ENCODE data around the gene NUDCD3. TPM values are rescaled to one million over a fixed set of nuclear protein-coding genes. Genes with fewer than 3 reads are reported as not detected.
A peak's percentile ranks its signal among the peaks of the same experiment; 100 is the strongest.

NUDCD3 gene
- total RNA-seq, 1 experiment from 2014 or later, result 71.9 TPM

DNA sequence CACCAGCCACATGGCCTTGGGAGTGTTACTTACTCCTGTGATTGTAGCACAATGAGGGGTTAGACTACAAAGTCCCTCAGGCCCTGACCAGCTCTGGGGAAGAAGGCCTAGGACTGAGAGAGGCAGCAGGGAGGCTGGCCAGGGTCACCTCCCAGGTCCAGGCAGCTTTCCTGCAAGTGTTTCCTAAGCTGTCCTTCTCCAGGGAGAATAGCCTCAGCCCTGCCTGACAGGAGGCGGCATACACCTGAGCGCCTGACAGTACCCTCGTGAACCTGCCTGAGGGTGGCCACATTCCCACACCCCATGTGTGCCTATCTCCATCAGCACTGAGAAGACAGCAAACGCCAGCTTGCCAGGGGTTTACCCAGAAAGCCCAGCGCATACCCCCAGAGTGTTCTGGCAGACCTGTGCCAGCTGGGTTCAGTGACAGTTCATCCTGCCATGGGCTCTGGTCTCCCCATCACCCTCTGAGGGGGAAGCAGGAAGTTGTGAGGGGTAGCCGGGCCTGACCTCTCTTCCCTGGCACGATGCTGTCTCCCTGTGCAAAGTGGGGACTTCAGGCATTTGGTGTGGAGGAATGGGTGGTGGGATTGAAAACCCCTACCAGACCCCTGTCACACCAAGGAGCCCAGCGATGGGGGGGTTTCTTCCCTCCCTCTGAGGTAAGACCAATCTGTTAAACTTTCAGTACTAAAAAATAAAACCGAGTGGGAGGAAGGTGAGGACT, 108.8 kb downstream of the NUDCD3 start:
- DNase-seq, result peak; percentile 20
- no peak overlapping the region for H2BK5ac ChIP-seq (ENCODE audit: insufficient read length, low read length)

More for the DNA sequence above, 108.8 kb downstream of the NUDCD3 start:
- Histone ChIP-seq H2BK12ac (ENCODE audit: insufficient read length, low read depth, low read length) (no peak overlapping the region), H4K20me1 (ENCODE audit: control insufficient read depth, insufficient read depth, insufficient read length) (no peaks in the 10 kb centered on the region), H4K5ac (ENCODE audit: insufficient read length, low read depth, low read length) (no peak overlapping the region), H3K27ac (ENCODE audit: insufficient read length, low read depth, low read length) (no peak overlapping the region), H3K79me2 (ENCODE audit: insufficient read depth, low read length) (no peaks in the 10 kb centered on the region), H2BK20ac (ENCODE audit: low read depth, low read length, poor library complexity, severe bottlenecking) (no peak overlapping the region), H2AFZ (ENCODE audit: low read length) (no peak overlapping the region), H3K14ac (ENCODE audit: insufficient read depth, low read length) (no peak overlapping the region), H3K79me1 (ENCODE audit: insufficient read depth, low read depth, low read length, poor library complexity, severe bottlenecking) (no peaks in the 10 kb centered on the region), H4K91ac (ENCODE audit: insufficient read length, low read depth, low read length) (no peak overlapping the region), H3K27me3 (ENCODE audit: insufficient read depth, low read length) (no peaks in the 10 kb centered on the region), H2BK120ac (ENCODE audit: low read depth, low read length, poor library complexity, severe bottlenecking) (no peak overlapping the region), H3K4me2 (ENCODE audit: insufficient read depth, insufficient read length, low read length) (no peak overlapping the region), H3T11ph (ENCODE audit: low read length) (no peak overlapping the region), H3K9me3 (ENCODE audit: control insufficient read depth, low read depth, low read length) (no peaks in the 10 kb centered on the region), H4K8ac (replicated peaks; ENCODE audit: insufficient read length, low read depth, low read length) (no peak overlapping the region), H2AK5ac (ENCODE audit: insufficient read length, low read length) (no peak overlapping the region), H3K9ac (ENCODE audit: extremely low read depth, insufficient read length, low read length) (no peak overlapping the region), H3K18ac (ENCODE audit: insufficient read length, low read depth, low read length) (no peak overlapping the region), H3K4me1 (ENCODE audit: insufficient read depth, low read length) (peaks cover 2% of the 10 kb centered on the region), H3K23me2 (ENCODE audit: insufficient read length, low read depth, low read length, poor library complexity, severe bottlenecking) (no peaks in the 10 kb centered on the region), H2BK15ac (ENCODE audit: low read depth, low read length) (no peak overlapping the region), H3K23ac (ENCODE audit: insufficient read length, low read depth, low read length) (no peak overlapping the region), H3K4ac (ENCODE audit: low read depth, low read length) (no peak overlapping the region), H3K56ac (ENCODE audit: insufficient read length, low read depth, low read length) (no peak overlapping the region)
- Mint-ChIP-seq H3K9me3 (no peaks in the 10 kb centered on the region), H3K4me3 (no peak overlapping the region), H3K36me3 (ENCODE audit: insufficient read depth in 1 of 3, low read depth in 3 of 3) (peaks cover 6 to 21% (median 15%) of the 10 kb centered on the region in 3 experiments; a peak in 6 of 7 replicates), H3K27me3 (ENCODE audit: low read depth) (peaks cover 11% of the 10 kb centered on the region), H3K4me1 (no peaks in the 10 kb centered on the region), H3K27ac (no peak overlapping the region)
- TF ChIP-seq, protein P1, sequence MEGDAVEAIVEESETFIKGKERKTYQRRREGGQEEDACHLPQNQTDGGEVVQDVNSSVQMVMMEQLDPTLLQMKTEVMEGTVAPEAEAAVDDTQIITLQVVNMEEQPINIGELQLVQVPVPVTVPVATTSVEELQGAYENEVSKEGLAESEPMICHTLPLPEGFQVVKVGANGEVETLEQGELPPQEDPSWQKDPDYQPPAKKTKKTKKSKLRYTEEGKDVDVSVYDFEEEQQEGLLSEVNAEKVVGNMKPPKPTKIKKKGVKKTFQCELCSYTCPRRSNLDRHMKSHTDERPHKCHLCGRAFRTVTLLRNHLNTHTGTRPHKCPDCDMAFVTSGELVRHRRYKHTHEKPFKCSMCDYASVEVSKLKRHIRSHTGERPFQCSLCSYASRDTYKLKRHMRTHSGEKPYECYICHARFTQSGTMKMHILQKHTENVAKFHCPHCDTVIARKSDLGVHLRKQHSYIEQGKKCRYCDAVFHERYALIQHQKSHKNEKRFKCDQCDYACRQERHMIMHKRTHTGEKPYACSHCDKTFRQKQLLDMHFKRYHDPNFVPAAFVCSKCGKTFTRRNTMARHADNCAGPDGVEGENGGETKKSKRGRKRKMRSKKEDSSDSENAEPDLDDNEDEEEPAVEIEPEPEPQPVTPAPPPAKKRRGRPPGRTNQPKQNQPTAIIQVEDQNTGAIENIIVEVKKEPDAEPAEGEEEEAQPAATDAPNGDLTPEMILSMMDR (conservative IDR thresholded peaks at IDR 0.05), result no peak
- WGBS (ENCODE audit: extremely low coverage, insufficient read length, low lambda C conversion rate), result no CpG with 5 or more reads among the region's 9 CpGs

All from H9 (cell line).